ENCODE measurements around the gene TBC1D13.

The TBC1D13 gene

GRCh38 chr9:128823903-128824406 lies 36.9 kb downstream of the TBC1D13 start:
- Histone ChIP-seq H3K9me3 (ENCODE audit: low read length) (no peaks in the 10 kb centered on the region), H3K27ac (ENCODE audit: low read depth, low read length) (no peak overlapping the region), H3K36me3 (ENCODE audit: insufficient read depth, low read length) (peaks cover 42% of the 10 kb centered on the region), H3K9ac (ENCODE audit: low read length) (no peak overlapping the region), H3K27me3 (ENCODE audit: control insufficient read depth in 1 of 2, insufficient read depth in 2 of 2, low read length in 2 of 2) (no peaks in the 10 kb centered on the region), H3K4me3 (ENCODE audit: low read depth in 1 of 2, low read length in 2 of 2) (no peak overlapping the region), H3K4me1 (ENCODE audit: insufficient read depth, low read length) (peaks cover 15% of the 10 kb centered on the region)

DNA sequence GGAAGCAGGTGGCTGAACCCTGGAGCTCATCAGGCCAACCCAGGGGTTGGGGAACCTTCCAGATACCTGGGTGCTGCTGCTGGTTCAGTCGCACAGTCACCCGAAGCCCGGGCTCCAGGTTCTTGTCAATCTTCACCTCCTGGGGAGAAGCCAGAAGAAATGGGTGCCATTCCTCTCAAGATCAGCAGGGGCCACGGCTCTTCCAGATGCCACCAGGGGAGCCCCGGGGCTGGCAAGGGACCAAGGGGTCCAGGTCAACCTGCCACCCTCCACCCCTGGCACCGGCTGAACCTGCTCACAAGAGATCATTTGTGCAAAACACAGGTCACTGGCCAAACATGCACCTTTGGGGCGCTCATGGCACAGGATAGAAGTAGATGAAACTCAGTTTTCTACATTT lies 37.9 kb downstream of the TBC1D13 start:
- H3K27me3 ChIP-seq (ENCODE audit: control insufficient read depth in 1 of 2, insufficient read depth in 2 of 2, low read length in 2 of 2): no peaks in the 10 kb centered on the region
- H3K4me1 ChIP-seq (ENCODE audit: insufficient read depth, low read length): peaks cover 14% of the 10 kb centered on the region
- peaks cover 42% of the 10 kb centered on the region for H3K36me3 ChIP-seq (ENCODE audit: insufficient read depth, low read length)
- no peak overlapping the region for H3K27ac ChIP-seq (ENCODE audit: low read depth, low read length)
- H3K4me3 ChIP-seq (ENCODE audit: low read depth in 1 of 2, low read length in 2 of 2): no peak overlapping the region
- no peaks in the 10 kb centered on the region for H3K9me3 ChIP-seq (ENCODE audit: low read length)
- no peak overlapping the region for H3K9ac ChIP-seq (ENCODE audit: low read length)

DNA sequence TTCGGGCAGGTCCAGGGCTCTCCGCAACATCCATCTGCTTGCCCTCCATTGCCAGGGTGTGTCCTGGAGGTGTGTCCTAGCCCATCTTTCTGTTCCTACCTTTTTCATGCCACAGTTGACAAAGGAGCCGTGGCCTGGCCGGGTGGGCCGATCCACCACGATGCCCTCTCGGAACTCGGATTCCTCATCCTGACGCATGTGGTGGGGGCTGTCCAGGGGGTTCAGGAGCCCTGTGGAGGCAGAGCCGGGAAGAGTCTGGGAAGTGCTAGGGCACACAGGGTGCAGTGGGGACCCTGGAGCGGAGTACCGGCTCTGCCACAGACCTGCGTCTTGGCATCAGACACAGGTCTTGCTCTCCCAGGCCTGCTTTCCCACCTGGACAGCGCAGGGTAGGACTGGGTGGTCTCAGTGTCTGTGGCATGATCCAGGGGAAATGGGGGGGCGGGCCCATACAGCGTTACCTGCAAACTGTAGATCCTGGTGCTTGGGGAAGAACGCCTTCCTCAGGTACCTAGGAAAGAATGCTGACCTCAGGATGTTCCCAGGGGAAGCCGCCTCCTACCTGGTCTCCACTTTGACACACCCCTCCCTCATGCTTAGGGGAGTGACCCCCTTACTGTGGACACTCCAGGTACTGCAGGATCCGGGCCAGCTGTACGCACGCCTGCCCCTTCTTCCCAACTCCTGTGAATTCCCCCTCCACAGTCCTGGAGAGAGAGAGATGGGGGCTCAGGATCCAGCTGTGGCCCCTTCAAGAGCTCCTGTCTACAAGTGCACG lies 39.1 kb downstream of the TBC1D13 start:
- Histone ChIP-seq H3K4me1 (ENCODE audit: insufficient read depth, low read length) (peaks cover 12% of the 10 kb centered on the region), H3K36me3 (ENCODE audit: insufficient read depth, low read length) (peaks cover 42% of the 10 kb centered on the region), H3K9ac (ENCODE audit: low read length) (no peak overlapping the region), H3K27ac (ENCODE audit: low read depth, low read length) (no peak overlapping the region), H3K27me3 (ENCODE audit: control insufficient read depth in 1 of 2, insufficient read depth in 2 of 2, low read length in 2 of 2) (no peaks in the 10 kb centered on the region), H3K9me3 (ENCODE audit: low read length) (no peaks in the 10 kb centered on the region), H3K4me3 (ENCODE audit: low read depth in 1 of 2, low read length in 2 of 2) (no peak overlapping the region)

- no peak overlapping the region for H3K27ac ChIP-seq (ENCODE audit: low read depth, low read length)
- H3K9me3 ChIP-seq (ENCODE audit: low read length): no peaks in the 10 kb centered on the region
- H3K4me3 ChIP-seq (ENCODE audit: low read depth in 1 of 2, low read length in 2 of 2): no peak overlapping the region
- H3K4me1 ChIP-seq (ENCODE audit: insufficient read depth, low read length): peaks cover 12% of the 10 kb centered on the region
- H3K27me3 ChIP-seq (ENCODE audit: control insufficient read depth in 1 of 2, insufficient read depth in 2 of 2, low read length in 2 of 2): no peaks in the 10 kb centered on the region
- H3K36me3 ChIP-seq (ENCODE audit: insufficient read depth, low read length): peaks cover 27% of the 10 kb centered on the region
- H3K9ac ChIP-seq (ENCODE audit: low read length): no peak overlapping the region
Observed at GRCh38 chr9:128828267-128828666, 41.2 kb downstream of the TBC1D13 start.

GRCh38 chr9:128828719-128829452 lies 41.8 kb downstream of the TBC1D13 start:
- peak overlapping the region; percentile 59 to 96 for H3K4me3 ChIP-seq (ENCODE audit: low read depth in 1 of 2, low read length in 2 of 2)
- H3K4me1 ChIP-seq (ENCODE audit: insufficient read depth, low read length): peaks cover 12% of the 10 kb centered on the region
- H3K9ac ChIP-seq (ENCODE audit: low read length): peak overlapping the region; percentile 57
- no peaks in the 10 kb centered on the region for H3K9me3 ChIP-seq (ENCODE audit: low read length)
- H3K27me3 ChIP-seq (ENCODE audit: control insufficient read depth in 1 of 2, insufficient read depth in 2 of 2, low read length in 2 of 2): no peaks in the 10 kb centered on the region
- H3K27ac ChIP-seq (ENCODE audit: low read depth, low read length): peak overlapping the region; percentile 41
- peaks cover 26% of the 10 kb centered on the region for H3K36me3 ChIP-seq (ENCODE audit: insufficient read depth, low read length)

DNA sequence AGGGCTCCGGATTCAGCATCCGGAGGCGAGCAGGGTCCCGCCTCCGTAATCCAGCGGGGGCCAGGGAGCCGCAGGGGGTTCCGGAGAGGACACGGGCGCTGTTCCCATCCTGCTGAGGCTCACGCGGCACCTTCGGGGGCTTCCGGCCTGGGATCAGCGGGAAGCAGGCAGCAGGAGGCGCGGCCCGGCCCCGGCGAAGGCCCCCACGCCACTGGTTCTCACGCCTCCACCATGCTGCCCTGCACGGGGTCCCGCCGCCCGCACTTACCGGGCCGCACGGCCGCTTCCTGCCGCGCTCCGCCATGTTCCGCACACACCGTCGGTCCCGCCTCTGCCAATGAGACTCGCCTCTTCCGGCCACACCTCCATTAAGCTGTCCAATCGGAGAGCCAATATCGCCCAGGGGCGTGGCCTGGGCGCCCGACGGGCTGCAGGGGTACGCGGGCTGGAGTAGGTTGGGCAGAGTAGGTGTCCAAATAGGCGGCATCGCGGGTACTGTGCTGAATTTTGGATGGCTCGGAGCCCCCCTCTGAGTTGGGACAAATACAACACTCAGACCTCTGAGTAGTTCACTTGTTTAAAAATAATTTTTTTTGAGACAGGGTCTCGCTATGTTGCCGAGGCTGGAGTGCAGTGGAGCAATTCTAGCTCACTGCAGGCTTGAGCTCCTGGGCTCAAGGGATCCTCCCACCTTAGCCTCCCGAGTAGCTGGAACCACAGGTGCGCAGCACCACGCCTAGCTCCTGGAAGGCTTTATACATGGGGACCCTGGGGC lies 42.6 kb downstream of the TBC1D13 start, which contains the start of gene SPOUT1:
TSS of gene SPOUT1 (minus strand) at position 318 of the 775 bp plus-strand sequence. CDS start at position 304, 14 bp downstream.
- H3K9ac ChIP-seq (ENCODE audit: low read length): peak within 1 kb of the TSS; percentile 57
- H3K9me3 ChIP-seq (ENCODE audit: low read length): no peaks in the 10 kb centered on the region
- H3K36me3 ChIP-seq (ENCODE audit: insufficient read depth, low read length): peaks cover 19% of the 10 kb centered on the region
- H3K4me1 ChIP-seq (ENCODE audit: insufficient read depth, low read length): peaks cover 12% of the 10 kb centered on the region
- peak within 1 kb of the TSS; percentile 41 for H3K27ac ChIP-seq (ENCODE audit: low read depth, low read length)
- H3K4me3 ChIP-seq (ENCODE audit: low read depth in 1 of 2, low read length in 2 of 2): peak within 1 kb of the TSS; percentile 59 to 96
- H3K27me3 ChIP-seq (ENCODE audit: control insufficient read depth in 1 of 2, insufficient read depth in 2 of 2, low read length in 2 of 2): no peaks in the 10 kb centered on the region

- H3K27ac ChIP-seq (ENCODE audit: low read depth, low read length): no peak overlapping the region
- no peak overlapping the region for H3K9ac ChIP-seq (ENCODE audit: low read length)
- no peaks in the 10 kb centered on the region for H3K9me3 ChIP-seq (ENCODE audit: low read length)
- no peaks in the 10 kb centered on the region for H3K36me3 ChIP-seq (ENCODE audit: insufficient read depth, low read length)
- no peaks in the 10 kb centered on the region for H3K27me3 ChIP-seq (ENCODE audit: control insufficient read depth in 1 of 2, insufficient read depth in 2 of 2, low read length in 2 of 2)
- H3K4me3 ChIP-seq (ENCODE audit: low read depth in 1 of 2, low read length in 2 of 2): no peak overlapping the region
- H3K4me1 ChIP-seq (ENCODE audit: insufficient read depth, low read length): peaks cover 9% of the 10 kb centered on the region
Observed at GRCh38 chr9:128833696-128834095, 46.6 kb downstream of the TBC1D13 start.

DNA sequence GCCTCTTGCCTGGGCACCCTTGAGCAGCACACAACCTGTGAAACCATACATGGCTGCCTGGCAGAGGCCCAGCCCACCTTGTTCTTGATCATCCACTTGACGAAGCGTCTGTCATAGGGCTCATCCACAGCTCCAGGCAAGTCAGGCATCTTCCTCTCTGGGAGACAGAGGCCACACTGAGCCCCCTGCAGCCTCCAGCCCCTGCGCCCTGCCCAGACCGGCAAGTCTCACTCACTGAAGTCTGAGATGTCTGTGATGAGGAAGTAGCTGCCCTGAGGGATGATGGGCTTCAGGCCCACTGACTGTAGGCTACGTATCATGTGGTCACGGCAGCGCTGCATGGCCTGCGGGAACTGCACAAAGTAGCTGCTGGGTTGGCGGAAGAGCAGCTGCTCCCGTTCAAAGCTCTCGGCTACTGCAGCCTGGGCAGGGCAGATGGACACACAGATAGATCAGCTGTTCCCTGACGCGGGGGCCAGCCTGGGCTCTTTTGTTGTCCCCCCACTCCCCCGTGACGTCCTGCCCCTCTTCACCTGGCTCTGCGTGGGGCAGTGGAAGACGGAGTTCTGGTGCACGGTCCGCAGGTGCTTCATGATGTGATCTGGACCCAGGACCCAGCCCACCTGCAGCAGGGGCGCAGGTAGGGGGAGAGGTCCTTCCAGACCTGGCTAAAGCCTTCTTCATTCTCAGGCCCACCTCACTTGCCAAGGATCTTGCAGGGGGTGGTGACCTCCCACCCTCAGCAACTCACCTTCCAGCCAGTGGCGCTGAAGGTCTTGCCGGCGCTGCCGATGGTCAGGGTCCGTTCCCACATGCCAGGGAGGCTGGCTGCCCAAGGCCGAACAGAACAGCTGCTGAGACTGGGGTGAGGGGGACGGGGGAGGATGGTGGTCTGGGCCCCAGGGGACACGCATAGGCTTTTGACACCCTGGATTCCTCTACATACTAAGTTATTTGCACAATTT lies 48.5 kb downstream of the TBC1D13 start:
- Histone ChIP-seq H3K27ac (ENCODE audit: low read depth, low read length) (no peak overlapping the region), H3K4me3 (ENCODE audit: low read depth in 1 of 2, low read length in 2 of 2) (no peak overlapping the region), H3K27me3 (ENCODE audit: control insufficient read depth in 1 of 2, insufficient read depth in 2 of 2, low read length in 2 of 2) (no peaks in the 10 kb centered on the region), H3K36me3 (ENCODE audit: insufficient read depth, low read length) (no peaks in the 10 kb centered on the region), H3K9ac (ENCODE audit: low read length) (no peak overlapping the region), H3K9me3 (ENCODE audit: low read length) (no peaks in the 10 kb centered on the region), H3K4me1 (ENCODE audit: insufficient read depth, low read length) (no peaks in the 10 kb centered on the region)

- H3K4me1 ChIP-seq (ENCODE audit: insufficient read depth, low read length): no peaks in the 10 kb centered on the region
- H3K36me3 ChIP-seq (ENCODE audit: insufficient read depth, low read length): no peaks in the 10 kb centered on the region
- no peaks in the 10 kb centered on the region for H3K27me3 ChIP-seq (ENCODE audit: control insufficient read depth in 1 of 2, insufficient read depth in 2 of 2, low read length in 2 of 2)
- no peak overlapping the region for H3K4me3 ChIP-seq (ENCODE audit: low read depth in 1 of 2, low read length in 2 of 2)
- no peak overlapping the region for H3K9ac ChIP-seq (ENCODE audit: low read length)
- no peak overlapping the region for H3K27ac ChIP-seq (ENCODE audit: low read depth, low read length)
- H3K9me3 ChIP-seq (ENCODE audit: low read length): no peaks in the 10 kb centered on the region
Observed at GRCh38 chr9:128836509-128837145, 49.6 kb downstream of the TBC1D13 start.

DNA sequence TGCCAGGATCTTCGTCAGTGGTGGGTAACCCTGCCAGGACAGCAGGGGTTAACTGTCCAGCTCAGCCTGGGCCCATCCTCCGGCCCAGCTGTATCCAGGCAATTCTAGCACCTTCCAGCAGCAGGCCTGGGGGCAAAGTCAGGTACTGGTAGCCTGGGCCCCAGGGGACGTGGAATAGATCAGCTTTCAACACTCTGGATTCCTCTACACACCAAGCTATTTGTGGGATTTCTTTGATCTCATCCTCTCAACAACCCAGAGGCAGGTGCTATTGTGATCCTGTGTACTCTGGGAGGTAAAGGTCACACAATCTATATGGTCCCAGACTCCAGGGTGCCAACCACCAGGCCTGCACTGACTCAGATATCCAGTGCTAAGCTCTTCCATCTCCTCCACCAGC lies 51.3 kb downstream of the TBC1D13 start:
- no peak overlapping the region for H3K27ac ChIP-seq (ENCODE audit: low read depth, low read length)
- no peak overlapping the region for H3K4me3 ChIP-seq (ENCODE audit: low read depth in 1 of 2, low read length in 2 of 2)
- no peak overlapping the region for H3K9ac ChIP-seq (ENCODE audit: low read length)
- H3K36me3 ChIP-seq (ENCODE audit: insufficient read depth, low read length): no peaks in the 10 kb centered on the region
- no peaks in the 10 kb centered on the region for H3K9me3 ChIP-seq (ENCODE audit: low read length)
- H3K27me3 ChIP-seq (ENCODE audit: control insufficient read depth in 1 of 2, insufficient read depth in 2 of 2, low read length in 2 of 2): no peaks in the 10 kb centered on the region
- H3K4me1 ChIP-seq (ENCODE audit: insufficient read depth, low read length): no peaks in the 10 kb centered on the region

Measured in muscle layer of colon (tissue), 2 donors.